Measurements from ENCODE around the gene RNF150. TPM values are rescaled to one million over a fixed set of nuclear protein-coding genes. Genes with fewer than 3 reads are reported as not detected.

RNF150 gene
- total and polyA plus RNA-seq, 2 of the 8 experiments (the other 6 are each of a cell fraction or from before 2014, with no cell fraction given), result 3.4 to 4.8 TPM

DNA sequence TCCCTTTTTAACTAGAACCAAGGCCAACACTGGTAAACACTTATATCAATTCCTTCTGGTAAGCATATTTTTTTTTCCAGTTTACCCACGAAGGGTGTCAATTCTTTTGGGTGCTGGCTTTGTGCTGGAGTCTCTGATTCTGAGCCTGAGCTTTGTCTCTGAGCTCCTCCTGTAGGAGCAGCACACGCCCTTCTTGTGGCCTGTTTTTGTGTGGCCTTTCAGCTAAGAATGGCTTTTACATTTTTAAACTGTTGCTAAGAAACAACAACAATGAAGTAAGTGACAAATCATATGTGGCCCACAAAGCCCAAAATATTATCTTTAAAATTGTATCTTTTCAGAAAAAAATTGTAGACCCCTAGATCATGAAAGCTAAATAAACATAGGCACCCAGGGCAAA lies 279.1 kb downstream of the RNF150 start:
- H2BK5ac ChIP-seq (ENCODE audit: low read depth, low read length), result no peak overlapping the region
- H3K9ac ChIP-seq (replicated peaks in 1 of 4; ENCODE audit: extremely low read depth in 1 of 4, low read depth in 3 of 4, low read length in 3 of 4), result no peak overlapping the region
- POLR2A ChIA-PET (ENCODE audit: partially characterized antibody), result no interaction called here
- no peak overlapping the region for H2BK12ac ChIP-seq (ENCODE audit: low read depth, low read length)
- CTCF ChIA-PET (ENCODE audit: partially characterized antibody), result interaction anchor here (0.6 to 4.4 kb wide), 11 partner anchors 8 to 494 kb away, joined by 3 to 21 read pairs (median 4); partner anchors contain the start of gene RNF150
- WGBS, 2 experiments (ENCODE audit: extremely low coverage in 1 of 2, insufficient coverage in 1 of 2, insufficient read length in 1 of 2, insufficient replicate concordance in 2 of 2, low coverage in 1 of 2, low lambda C conversion rate in 2 of 2, missing lambda C conversion rate in 1 of 2), result 88% methylated on average over 2 of the region's 2 CpGs; no CpG with 5 or more reads in 1 of the 2 experiments
- H3K27me3 ChIP-seq (replicated peaks in 1 of 4; ENCODE audit: control insufficient read depth in 3 of 4, extremely low read depth in 1 of 4, insufficient read depth in 3 of 4, low read length in 3 of 4), result no peaks in the 10 kb centered on the region
- H3K79me1 ChIP-seq (ENCODE audit: low read depth, low read length), result no peaks in the 10 kb centered on the region
- no peaks in the 10 kb centered on the region for H3K36me3 ChIP-seq (ENCODE audit: control insufficient read depth in 2 of 4, insufficient read depth in 4 of 4, low read length in 3 of 4)
- no peak overlapping the region for H4K91ac ChIP-seq (replicated peaks; ENCODE audit: insufficient read length, low read length)
- H3K14ac ChIP-seq (ENCODE audit: insufficient read length), result no peak overlapping the region
- H2AFZ ChIP-seq (ENCODE audit: low read length), result no peak overlapping the region
- H3K18ac ChIP-seq (ENCODE audit: extremely low read depth, low read length), result no peak overlapping the region
- no peak overlapping the region for H3K56ac ChIP-seq (replicated peaks; ENCODE audit: insufficient read length, low read depth, low read length)
- DNase-seq (ENCODE audit: low read depth in 1 of 2, low spot score in 2 of 2) (no peak), FAIRE-seq (no peak)
- no peaks in the 10 kb centered on the region for H3K79me2 ChIP-seq (ENCODE audit: control insufficient read depth in 1 of 2, insufficient read depth in 2 of 2, low read length in 2 of 2)
- no peak overlapping the region for H4K8ac ChIP-seq (ENCODE audit: extremely low read depth, insufficient read depth, low read length)
- H3K23me2 ChIP-seq (ENCODE audit: low read depth, low read length), result no peaks in the 10 kb centered on the region
- no peak overlapping the region for H2AK5ac ChIP-seq (ENCODE audit: low read depth, low read length)
- no peak overlapping the region for H3K4ac ChIP-seq (replicated peaks; ENCODE audit: insufficient read length, low read depth, low read length)
- H4K20me1 ChIP-seq (replicated peaks in 1 of 2; ENCODE audit: control insufficient read depth in 1 of 2, insufficient read depth in 2 of 2, low read length in 2 of 2), result no peaks in the 10 kb centered on the region
- H3K4me1 ChIP-seq (replicated peaks in 1 of 4; ENCODE audit: control insufficient read depth in 3 of 4, insufficient read depth in 4 of 4, low read length in 3 of 4), result peaks cover 0 to 5% (median 2%) of the 10 kb centered on the region in 4 experiments; a peak in 2 of 7 replicates
- H2BK15ac ChIP-seq (ENCODE audit: low read length), result no peak overlapping the region
- H3K9me3 ChIP-seq (ENCODE audit: insufficient read depth in 2 of 2, low read depth in 1 of 2, low read length in 1 of 2), result no peaks in the 10 kb centered on the region
- no peak overlapping the region for H3K4me3 ChIP-seq (ENCODE audit: extremely low read depth in 1 of 4, insufficient read depth in 2 of 4, low read depth in 3 of 4, low read length in 4 of 4)
- H3K23ac ChIP-seq (ENCODE audit: insufficient read length), result no peak overlapping the region
- no peak overlapping the region for H4K5ac ChIP-seq (ENCODE audit: insufficient read length, low read depth, low read length)
- H3K27ac ChIP-seq (ENCODE audit: low read depth, low read length), result no peak overlapping the region
- TF ChIP-seq SRF (IDR thresholded peaks at IDR 0.05; ENCODE audit: low read depth, low read length), result no peak
- no peak for TF ChIP-seq TCF12 (IDR thresholded peaks at IDR 0.05; ENCODE audit: low read depth, low read length)
- no peak for TF ChIP-seq CEBPB (IDR thresholded peaks at IDR 0.05; ENCODE audit: low read depth, low read length)
- no peak for TF ChIP-seq CBX8 (IDR thresholded peaks at IDR 0.05; ENCODE audit: borderline replicate concordance, low read depth, low read length)
- TF ChIP-seq SIRT6 (IDR thresholded peaks at IDR 0.05; ENCODE audit: low read length), result no peak
- no peak for TF ChIP-seq JUN (IDR thresholded peaks at IDR 0.05; ENCODE audit: low read depth, low read length)
- no peak for TF ChIP-seq RAD21 (IDR thresholded peaks at IDR 0.05 in 1 of 2, conservative IDR thresholded peaks at IDR 0.05 in 1 of 2; ENCODE audit: low read depth in 2 of 2, low read length in 2 of 2)
- TF ChIP-seq KDM5A (IDR thresholded peaks at IDR 0.05; ENCODE audit: low read length), result no peak
- no peak for TF ChIP-seq SIN3A (conservative IDR thresholded peaks at IDR 0.05 in 1 of 2, IDR thresholded peaks at IDR 0.05 in 1 of 2; ENCODE audit: low read depth in 1 of 2, low read length in 2 of 2)
- no peak for TF ChIP-seq MAFK (IDR thresholded peaks at IDR 0.05; ENCODE audit: low read depth, low read length)
- TF ChIP-seq POLR2A (IDR thresholded peaks at IDR 0.05; ENCODE audit: control extremely low read depth in 1 of 2, low read depth in 2 of 2, low read length in 2 of 2), result no peak
- no peak for TF ChIP-seq BRCA1 (IDR thresholded peaks at IDR 0.05; ENCODE audit: low read depth, low read length)
- TF ChIP-seq, protein P1, sequence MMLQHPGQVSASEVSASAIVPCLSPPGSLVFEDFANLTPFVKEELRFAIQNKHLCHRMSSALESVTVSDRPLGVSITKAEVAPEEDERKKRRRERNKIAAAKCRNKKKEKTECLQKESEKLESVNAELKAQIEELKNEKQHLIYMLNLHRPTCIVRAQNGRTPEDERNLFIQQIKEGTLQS (IDR thresholded peaks at IDR 0.05; ENCODE audit: insufficient read depth, low read depth, low read length), result no peak
- TF ChIP-seq HDAC2 (IDR thresholded peaks at IDR 0.05; ENCODE audit: borderline replicate concordance in 1 of 2, low read depth in 2 of 2, low read length in 2 of 2), result no peak
- H3K4me2 ChIP-seq (ENCODE audit: insufficient read depth in 1 of 2, low read depth in 2 of 2, low read length in 2 of 2), result no peak overlapping the region
- H2BK20ac ChIP-seq (ENCODE audit: low read length), result no peak overlapping the region
- H2BK120ac ChIP-seq (replicated peaks; ENCODE audit: low read depth, low read length), result no peak overlapping the region

Data from H1 (cell line).